DOHH2 (cell line): ENCODE results near the gene KCTD10.

Experiments used
- H3F3A ChIP-seq: fragments of 200-600 bp; sonication (generic), shearing (Covaris generic); 2 replicates; pipeline ENCODE4 v1.6.0; 2016; ENCODE audit warnings: antibody characterized with exemption, mild to moderate bottlenecking; ENCODE audit not compliant: control insufficient read depth, insufficient read depth
- H3K27ac ChIP-seq: fragments of 200-600 bp; sonication (generic); 2 replicates; pipeline ENCODE4 v1.5.1; 2014; ENCODE audit warnings: low read depth, mild to moderate bottlenecking, low read length, moderate library complexity
- H3K27me3 ChIP-seq: fragments of 200-600 bp; sonication (generic); 2 replicates; pipeline ENCODE4 v1.6.1; 2014; ENCODE audit warnings: mild to moderate bottlenecking, low read length, mixed read lengths; ENCODE audit not compliant: control insufficient read depth
- H3K36me3 ChIP-seq: fragments of 200-600 bp; sonication (generic); 2 replicates; pipeline ENCODE4 v1.6.1; 2014; ENCODE audit warnings: mild to moderate bottlenecking, low read length, moderate library complexity, mixed read lengths; ENCODE audit not compliant: control insufficient read depth
- H3K4me1 ChIP-seq: fragments of 200-600 bp; sonication (generic); 2 replicates; pipeline ENCODE4 v1.6.1; 2014; ENCODE audit warnings: mild to moderate bottlenecking, low read length, mixed read lengths; ENCODE audit not compliant: control insufficient read depth
- H3K4me2 ChIP-seq: fragments of 200-600 bp; sonication (generic); 2 replicates; pipeline ENCODE4 v1.6.0; 2014; ENCODE audit warnings: mild to moderate bottlenecking, low read length, moderate library complexity
- H3K4me3 ChIP-seq: fragments of 200-600 bp; sonication (generic); 2 replicates; pipeline ENCODE4 v1.5.1; 2014; ENCODE audit warnings: mild to moderate bottlenecking, low read length, mixed read lengths
- H3K79me2 ChIP-seq: fragments of 200-600 bp; sonication (generic); 2 replicates; pipeline ENCODE4 v1.6.1; 2014; ENCODE audit warnings: mild to moderate bottlenecking, low read length, mixed read lengths; ENCODE audit not compliant: control insufficient read depth
- H3K9me2 ChIP-seq: fragments of 200-600 bp; sonication (generic); replicated peaks from 2 replicates; pipeline ENCODE4 v1.6.1; 2014; ENCODE audit warnings: mild to moderate bottlenecking, low read length, mixed read lengths; ENCODE audit not compliant: control insufficient read depth
- H3K9me3 ChIP-seq: fragments of 200-600 bp; sonication (generic); 2 replicates; pipeline ENCODE4 v1.6.1; 2014; ENCODE audit warnings: antibody characterized with exemption, low read length, mixed read lengths; ENCODE audit not compliant: control insufficient read depth, insufficient read depth
- H4K20me1 ChIP-seq: fragments of 200-600 bp; sonication (generic); 2 replicates; pipeline ENCODE4 v1.6.0; 2014; ENCODE audit warnings: low read depth, mild to moderate bottlenecking, antibody characterized with exemption, low read length, moderate library complexity; ENCODE audit not compliant: control insufficient read depth, insufficient read depth
- EZH2phosphoT487 ChIP-seq: fragments of 200-600 bp; sonication (generic); IDR thresholded peaks from 2 replicates; pipeline ENCODE4 v1.6.1; 2017; ENCODE audit warnings: borderline replicate concordance, mild to moderate bottlenecking, antibody characterized with exemption, low read length, moderate library complexity, mixed read lengths
- TF ChIP-seq, protein P1 (sequence below): fragments of 200-600 bp; sonication (generic); IDR thresholded peaks from one replicate; pipeline ENCODE4 v1.5.1; 2014; ENCODE audit warnings: antibody characterized with exemption, mild to moderate bottlenecking, low read depth, low read length; ENCODE audit not compliant: poor library complexity, severe bottlenecking

Gene KCTD10

DNA sequence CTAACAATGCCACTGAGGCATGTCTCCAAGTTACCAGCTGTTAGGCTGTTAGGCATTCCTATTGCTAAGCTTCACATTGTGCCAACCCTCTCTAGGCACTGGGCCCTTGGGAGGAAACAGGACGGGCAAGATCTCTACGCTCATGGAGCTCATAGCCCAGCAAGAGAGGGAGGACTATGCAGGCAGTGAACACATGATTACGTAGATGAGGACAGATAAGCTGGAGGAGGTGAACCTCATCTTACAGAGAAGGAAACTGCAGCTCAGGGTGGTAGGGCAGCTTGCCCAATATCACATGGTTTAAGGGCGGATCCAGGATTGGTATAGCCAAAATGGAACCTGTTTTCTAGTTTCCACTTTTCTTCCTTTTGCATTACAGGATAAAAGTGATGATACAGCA is 8.1 kb upstream of the KCTD10 start:
- H3K4me3 ChIP-seq = no peak overlapping the region
- TF ChIP-seq, protein P1, sequence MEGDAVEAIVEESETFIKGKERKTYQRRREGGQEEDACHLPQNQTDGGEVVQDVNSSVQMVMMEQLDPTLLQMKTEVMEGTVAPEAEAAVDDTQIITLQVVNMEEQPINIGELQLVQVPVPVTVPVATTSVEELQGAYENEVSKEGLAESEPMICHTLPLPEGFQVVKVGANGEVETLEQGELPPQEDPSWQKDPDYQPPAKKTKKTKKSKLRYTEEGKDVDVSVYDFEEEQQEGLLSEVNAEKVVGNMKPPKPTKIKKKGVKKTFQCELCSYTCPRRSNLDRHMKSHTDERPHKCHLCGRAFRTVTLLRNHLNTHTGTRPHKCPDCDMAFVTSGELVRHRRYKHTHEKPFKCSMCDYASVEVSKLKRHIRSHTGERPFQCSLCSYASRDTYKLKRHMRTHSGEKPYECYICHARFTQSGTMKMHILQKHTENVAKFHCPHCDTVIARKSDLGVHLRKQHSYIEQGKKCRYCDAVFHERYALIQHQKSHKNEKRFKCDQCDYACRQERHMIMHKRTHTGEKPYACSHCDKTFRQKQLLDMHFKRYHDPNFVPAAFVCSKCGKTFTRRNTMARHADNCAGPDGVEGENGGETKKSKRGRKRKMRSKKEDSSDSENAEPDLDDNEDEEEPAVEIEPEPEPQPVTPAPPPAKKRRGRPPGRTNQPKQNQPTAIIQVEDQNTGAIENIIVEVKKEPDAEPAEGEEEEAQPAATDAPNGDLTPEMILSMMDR = no peak
- TF ChIP-seq EZH2phosphoT487 = no peak
- no peaks in the 10 kb centered on the region for H4K20me1 ChIP-seq
- H3K27me3 ChIP-seq = no peaks in the 10 kb centered on the region
- H3K27ac ChIP-seq = no peak overlapping the region
- no peaks in the 10 kb centered on the region for H3F3A ChIP-seq
- no peaks in the 10 kb centered on the region; the same call in 1 of the 2 replicates for H3K79me2 ChIP-seq
- no peak overlapping the region for H3K4me2 ChIP-seq
- no peaks in the 10 kb centered on the region for H3K9me3 ChIP-seq
- H3K36me3 ChIP-seq = peaks cover 57% of the 10 kb centered on the region
- no peaks in the 10 kb centered on the region for H3K4me1 ChIP-seq
- no peaks in the 10 kb centered on the region for H3K9me2 ChIP-seq

DNA sequence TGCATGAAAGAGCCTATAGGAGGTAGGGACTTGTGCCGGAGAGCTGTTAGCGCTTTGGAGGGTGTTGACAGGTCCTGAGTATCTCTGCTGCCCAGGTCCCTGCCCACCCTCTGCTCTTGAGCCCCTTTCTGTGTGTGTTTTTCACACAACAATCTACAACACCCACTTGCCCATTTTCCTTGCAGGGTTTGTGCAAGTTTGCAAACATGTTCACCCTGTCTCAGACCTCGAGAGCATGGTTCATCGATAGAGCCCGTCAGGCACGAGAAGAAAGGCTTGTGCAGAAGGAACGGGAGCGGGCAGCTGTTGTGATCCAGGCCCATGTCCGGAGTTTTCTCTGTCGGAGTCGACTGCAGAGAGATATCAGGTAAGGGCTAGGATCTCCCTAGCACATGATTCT is 6.2 kb upstream of the KCTD10 start:
- Histone ChIP-seq H3F3A (no peaks in the 10 kb centered on the region), H3K79me2 (peaks cover 18% of the 10 kb centered on the region), H3K4me1 (peaks cover 7% of the 10 kb centered on the region), H3K4me2 (no peak overlapping the region), H4K20me1 (no peaks in the 10 kb centered on the region), H3K36me3 (peaks cover 41% of the 10 kb centered on the region), H3K9me2 (no peaks in the 10 kb centered on the region), H3K4me3 (no peak overlapping the region), H3K9me3 (no peaks in the 10 kb centered on the region), H3K27me3 (no peaks in the 10 kb centered on the region), H3K27ac (no peak overlapping the region)
- TF ChIP-seq EZH2phosphoT487 = no peak
- TF ChIP-seq, protein P1 = no peak

DNA sequence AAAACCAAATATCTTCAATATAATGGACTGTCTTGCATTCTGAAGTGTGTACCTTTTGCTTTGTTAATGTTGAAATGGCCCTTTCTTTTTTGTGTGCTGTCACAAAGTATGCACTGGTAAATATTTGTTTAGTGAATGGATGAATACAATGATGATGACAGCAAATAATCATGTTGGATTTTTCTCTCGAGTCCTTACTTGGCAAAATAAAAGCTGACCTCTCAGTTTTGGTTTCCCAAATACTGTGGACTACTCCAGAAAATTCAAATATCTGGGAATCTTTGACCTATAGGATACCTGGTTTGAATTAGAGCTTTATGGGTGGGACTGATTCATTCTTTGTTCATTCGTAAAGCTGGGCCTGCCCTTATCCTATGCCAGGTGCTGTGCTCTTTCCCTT is 5.8 kb upstream of the KCTD10 start:
- Histone ChIP-seq H3K4me3 (no peak overlapping the region), H3K36me3 (peaks cover 38% of the 10 kb centered on the region), H3F3A (no peaks in the 10 kb centered on the region), H4K20me1 (no peaks in the 10 kb centered on the region), H3K9me3 (no peaks in the 10 kb centered on the region), H3K27ac (no peak overlapping the region), H3K9me2 (no peaks in the 10 kb centered on the region), H3K27me3 (no peaks in the 10 kb centered on the region), H3K79me2 (peaks cover 23% of the 10 kb centered on the region), H3K4me2 (no peak overlapping the region), H3K4me1 (peaks cover 11% of the 10 kb centered on the region)
- TF ChIP-seq EZH2phosphoT487 = no peak
- TF ChIP-seq, protein P1 = no peak

DNA sequence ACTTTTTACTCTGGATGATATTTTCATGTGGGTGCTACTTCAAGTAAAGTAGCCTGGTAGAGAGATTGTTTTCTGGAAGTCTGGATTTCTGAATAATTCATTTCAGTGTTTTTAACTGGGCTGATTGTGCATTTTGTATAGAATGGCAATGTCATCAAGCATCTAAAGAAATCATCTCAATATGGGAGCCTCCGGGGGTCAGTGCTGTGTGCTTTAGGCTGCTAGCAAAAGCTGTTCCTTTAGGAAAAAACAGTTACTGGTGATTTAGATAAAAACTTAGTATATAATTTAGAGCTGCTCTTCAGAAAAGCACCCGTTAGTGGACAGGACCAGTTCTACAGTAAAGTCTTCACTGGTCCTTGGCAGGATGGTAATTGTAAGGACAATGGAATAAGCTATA is 5.4 kb upstream of the KCTD10 start:
- Histone ChIP-seq H3K4me2 (no peak overlapping the region), H3K27ac (no peak overlapping the region), H3K79me2 (peaks cover 27% of the 10 kb centered on the region), H3K9me3 (no peaks in the 10 kb centered on the region), H3K36me3 (peaks cover 34% of the 10 kb centered on the region), H4K20me1 (no peaks in the 10 kb centered on the region), H3K4me3 (no peak overlapping the region), H3K4me1 (peaks cover 11% of the 10 kb centered on the region), H3K27me3 (no peaks in the 10 kb centered on the region), H3F3A (no peaks in the 10 kb centered on the region), H3K9me2 (no peaks in the 10 kb centered on the region)
- TF ChIP-seq, protein P1 = no peak
- no peak for TF ChIP-seq EZH2phosphoT487
